Body of pancreas (tissue), 4 donors: Measurements from ENCODE around the gene SPC24.

Experiments
- CTCF ChIP-seq, 7 experiments: fragments of 450-650 bp in 4 of 7; fragments of 200-600 bp in 3 of 7; sonication (generic) in 3 of 7; IDR thresholded peaks; one replicate each; pipeline ENCODE4 v1.5.1; 2016 to 2019; ENCODE audit warnings: antibody characterized with exemption in 7 of 7
- POLR2A ChIP-seq, 3 donors: fragments of 450-650 bp; IDR thresholded peaks; one replicate each; pipeline ENCODE4 v1.6.1; 2016; ENCODE audit warnings: antibody characterized with exemption in 3 of 3, mild to moderate bottlenecking in 2 of 3

- TF ChIP-seq CTCF (IDR thresholded peaks at IDR 0.05) (no peak), POLR2A (IDR thresholded peaks at IDR 0.05) (no peak)
Observed at GRCh38 chr19:11169896-11170678, 14.5 kb upstream of the SPC24 start.
